Gastrocnemius medialis (tissue), 4 donors: ENCODE measurements around the gene UXT. TPM values are rescaled to one million over a fixed set of nuclear protein-coding genes. Genes with fewer than 3 reads are reported as not detected.

Source experiments
- ATAC-seq, 2 donors: fragments of 150-250 bp; one replicate each; pipeline ENCODE4 v1.9.1; 2016
- DNase-seq, 2 donors: peaks; one replicate each; pipeline ENCODE4 v3.0.0-alpha.2; 2019
- H3K27ac ChIP-seq, 4 donors: fragments of 200-600 bp; sonication (generic); 1 replicate in 1 of 4; 2 replicates in 3 of 4; pipeline ENCODE4 v1.5.1; 2016 to 2018; ENCODE audit warnings: mild to moderate bottlenecking in 2 of 4, moderate library complexity in 1 of 4
- H3K27me3 ChIP-seq, 3 donors: fragments of 200-600 bp; sonication (generic) in 2 of 3; 1 replicate in 1 of 3; 2 replicates in 2 of 3; pipeline versions ENCODE4 v1.5.1 to v1.6.0; 2016 to 2019; ENCODE audit warnings: mild to moderate bottlenecking in 1 of 3, moderate library complexity in 1 of 3
- H3K36me3 ChIP-seq, 2 donors: fragments of 200-600 bp; sonication (generic) in 1 of 2; one replicate each; pipeline ENCODE4 v1.5.1; 2017 to 2018
- H3K4me1 ChIP-seq, 2 donors: fragments of 200-600 bp; sonication (generic) in 1 of 2; one replicate each; pipeline ENCODE4 v1.5.1; 2016 to 2017; ENCODE audit warnings: mild to moderate bottlenecking in 2 of 2
- H3K4me3 ChIP-seq, 4 donors: fragments of 200-600 bp; sonication (generic) in 3 of 4; 1 replicate in 1 of 4; 2 replicates in 3 of 4; pipeline ENCODE4 v1.5.1; 2016 to 2019; ENCODE audit warnings: mild to moderate bottlenecking in 2 of 4
- H3K9me3 ChIP-seq, 3 donors: fragments of 200-600 bp; sonication (generic) in 2 of 3; 1 replicate in 1 of 3; 2 replicates in 2 of 3; pipeline ENCODE4 v1.5.1; 2016 to 2019
- POLR2A ChIP-seq, 2 donors: fragments of 450-650 bp; IDR thresholded peaks; one replicate each; pipeline ENCODE4 v1.6.1; 2017; ENCODE audit warnings: antibody characterized with exemption in 2 of 2, mild to moderate bottlenecking in 2 of 2, moderate library complexity in 2 of 2
- in situ Hi-C, 4 donors: fragments of 200-750 bp; cut with MboI; loops; one replicate each; pipeline versions ENCODE4 v1.15.0 to v1.8.0; 2017; ENCODE audit warnings: low sequenced_read_pairs in 4 of 4
- intact Hi-C: fragments of 100-400 bp; cut with DNase I; formaldehyde crosslinking; loops from one replicate; pipeline ENCODE4 v1.15.1; 2023; ENCODE audit warnings: low total_unique reads
- total RNA-seq, 4 donors: library from RNA; depleted of rRNA; stranded (reverse); fragments of >200 nt; gene quantifications; one replicate each; pipeline versions ENCODE4 v1.1.0 to v1.2.3, GENCODE V29; 2016
- TF ChIP-seq, protein P1 (sequence below), 5 experiments: fragments of 450-650 bp in 3 of 5; fragments of 200-600 bp in 2 of 5; sonication (generic) in 2 of 5; IDR thresholded peaks in 4 of 5; conservative IDR thresholded peaks in 1 of 5; 1 replicate in 4 of 5; 2 replicates in 1 of 5; pipeline ENCODE4 v1.5.1; 2016 to 2019; ENCODE audit warnings: antibody characterized with exemption in 5 of 5, mild to moderate bottlenecking in 3 of 5, moderate library complexity in 3 of 5

Gene UXT
- total RNA-seq, 4 donors from 2014 or later, result 92.3 to 153 (median 109) TPM

DNA sequence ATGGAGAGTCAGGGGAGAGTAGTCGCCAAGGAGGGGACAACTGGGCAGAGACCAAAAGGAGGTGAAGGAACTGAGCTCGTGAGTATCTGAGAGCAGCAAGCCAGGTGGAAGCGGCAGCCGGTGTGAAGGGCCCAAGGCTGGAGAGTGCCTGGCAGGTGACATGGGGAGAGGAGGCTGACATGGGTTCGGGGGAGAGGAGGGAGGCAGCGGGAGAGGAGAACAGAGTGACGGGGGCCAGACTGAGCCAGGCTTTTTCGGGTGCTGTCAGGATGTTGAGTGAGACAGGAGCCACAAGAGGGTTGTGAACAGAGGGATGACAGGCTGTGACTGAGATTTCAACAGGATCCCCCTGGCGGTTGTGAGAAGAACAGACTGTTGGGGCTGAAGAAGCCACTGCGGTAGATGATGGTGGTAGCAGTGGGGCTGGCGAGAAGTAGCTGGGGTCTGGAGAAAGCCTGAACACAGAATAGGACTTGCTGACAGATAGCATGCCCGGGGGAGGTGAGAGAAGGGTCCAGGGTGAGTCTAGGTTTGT is 14.4 kb downstream of the UXT start:
- DNase-seq (no peak), ATAC-seq (peak in 1 of 2 donors; percentile 44)
- Histone ChIP-seq H3K4me1 (peaks cover 5 to 8% of the 10 kb centered on the region in 2 donors), H3K27me3 (no peaks in the 10 kb centered on the region), H3K36me3 (peaks cover 0 to 12% of the 10 kb centered on the region in 2 donors), H3K27ac (no peak overlapping the region), H3K9me3 (no peaks in the 10 kb centered on the region), H3K4me3 (no peak overlapping the region)
- no peak for TF ChIP-seq POLR2A (IDR thresholded peaks at IDR 0.05)
- TF ChIP-seq, protein P1, sequence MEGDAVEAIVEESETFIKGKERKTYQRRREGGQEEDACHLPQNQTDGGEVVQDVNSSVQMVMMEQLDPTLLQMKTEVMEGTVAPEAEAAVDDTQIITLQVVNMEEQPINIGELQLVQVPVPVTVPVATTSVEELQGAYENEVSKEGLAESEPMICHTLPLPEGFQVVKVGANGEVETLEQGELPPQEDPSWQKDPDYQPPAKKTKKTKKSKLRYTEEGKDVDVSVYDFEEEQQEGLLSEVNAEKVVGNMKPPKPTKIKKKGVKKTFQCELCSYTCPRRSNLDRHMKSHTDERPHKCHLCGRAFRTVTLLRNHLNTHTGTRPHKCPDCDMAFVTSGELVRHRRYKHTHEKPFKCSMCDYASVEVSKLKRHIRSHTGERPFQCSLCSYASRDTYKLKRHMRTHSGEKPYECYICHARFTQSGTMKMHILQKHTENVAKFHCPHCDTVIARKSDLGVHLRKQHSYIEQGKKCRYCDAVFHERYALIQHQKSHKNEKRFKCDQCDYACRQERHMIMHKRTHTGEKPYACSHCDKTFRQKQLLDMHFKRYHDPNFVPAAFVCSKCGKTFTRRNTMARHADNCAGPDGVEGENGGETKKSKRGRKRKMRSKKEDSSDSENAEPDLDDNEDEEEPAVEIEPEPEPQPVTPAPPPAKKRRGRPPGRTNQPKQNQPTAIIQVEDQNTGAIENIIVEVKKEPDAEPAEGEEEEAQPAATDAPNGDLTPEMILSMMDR (IDR thresholded peaks at IDR 0.05 in 4 of 5, conservative IDR thresholded peaks at IDR 0.05 in 1 of 5), result peak in 1 of 5 experiments; percentile 28
- in situ Hi-C loops (loop anchor here in 1 of 4 donors (25.0 kb wide), 1 partner anchor 107 kb away; no protein-coding TSS in a partner anchor), intact Hi-C loops (no loop called here)

DNA sequence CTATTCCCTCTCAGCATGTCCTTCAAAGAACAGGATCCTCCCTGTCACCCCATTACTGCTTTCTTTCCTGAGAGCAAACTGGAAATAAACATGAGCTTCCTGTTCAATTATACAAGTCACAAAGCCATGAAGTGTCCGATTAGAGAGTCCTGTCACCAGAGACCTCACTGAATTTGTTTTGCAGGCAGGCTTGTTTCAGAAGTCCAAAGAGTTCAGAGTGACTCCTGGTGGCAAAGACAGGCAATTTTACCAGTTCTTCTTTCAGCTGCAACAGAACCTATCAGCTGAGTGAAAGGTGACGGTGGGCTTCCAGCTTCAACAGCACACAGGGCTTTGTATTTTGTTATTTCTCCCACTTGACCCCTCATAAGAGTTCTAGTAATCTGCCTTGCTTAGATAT is 15.1 kb downstream of the UXT start:
- Histone ChIP-seq H3K36me3 (peaks cover 0 to 19% of the 10 kb centered on the region in 2 donors), H3K9me3 (no peaks in the 10 kb centered on the region), H3K27me3 (no peaks in the 10 kb centered on the region), H3K4me1 (peaks cover under 1 to 3% of the 10 kb centered on the region in 2 donors), H3K27ac (peak overlapping the region in 1 of 4 donors; percentile 31), H3K4me3 (no peak overlapping the region)
- TF ChIP-seq, protein P1 (IDR thresholded peaks at IDR 0.05 in 4 of 5, conservative IDR thresholded peaks at IDR 0.05 in 1 of 5), result no peak
- no peak for TF ChIP-seq POLR2A (IDR thresholded peaks at IDR 0.05)
- intact Hi-C loops, result no loop called here
- DNase-seq (no peak), ATAC-seq (no peak)
- in situ Hi-C loops, result loop anchor here in 1 of 4 donors (25.0 kb wide), 1 partner anchor 107 kb away; no protein-coding TSS in a partner anchor

DNA sequence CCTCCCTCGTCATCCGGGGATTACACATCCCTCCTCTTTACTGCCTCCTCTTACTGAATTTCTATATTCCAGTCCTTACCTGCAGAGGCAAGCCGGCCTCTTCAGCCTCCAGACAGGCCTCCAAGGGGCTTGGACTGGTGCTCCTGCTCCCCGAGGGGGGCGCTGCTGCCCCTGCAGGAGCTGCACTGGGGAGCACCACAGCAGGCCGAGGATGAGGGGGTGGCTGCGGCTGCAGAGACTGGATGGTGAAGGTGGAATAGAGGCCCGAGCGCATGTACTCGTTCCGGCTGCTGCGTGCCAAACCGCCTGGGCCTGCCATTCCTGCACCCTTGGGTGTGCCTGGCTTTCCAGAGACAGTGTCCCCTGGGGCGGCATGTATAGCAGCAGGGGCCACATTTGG is 20.2 kb downstream of the UXT start:
- TF ChIP-seq POLR2A (IDR thresholded peaks at IDR 0.05), result no peak
- TF ChIP-seq, protein P1 (IDR thresholded peaks at IDR 0.05 in 4 of 5, conservative IDR thresholded peaks at IDR 0.05 in 1 of 5), result no peak
- Histone ChIP-seq H3K4me3 (no peak overlapping the region), H3K4me1 (no peaks in the 10 kb centered on the region), H3K27ac (no peak overlapping the region), H3K9me3 (no peaks in the 10 kb centered on the region), H3K36me3 (peaks cover 0 to 39% of the 10 kb centered on the region in 2 donors), H3K27me3 (no peaks in the 10 kb centered on the region)
- DNase-seq (no peak), ATAC-seq (no peak)
- intact Hi-C loops (no loop called here), in situ Hi-C loops (loop anchor here in 1 of 4 donors (25.0 kb wide), 1 partner anchor 102 kb away; no protein-coding TSS in a partner anchor)

DNA sequence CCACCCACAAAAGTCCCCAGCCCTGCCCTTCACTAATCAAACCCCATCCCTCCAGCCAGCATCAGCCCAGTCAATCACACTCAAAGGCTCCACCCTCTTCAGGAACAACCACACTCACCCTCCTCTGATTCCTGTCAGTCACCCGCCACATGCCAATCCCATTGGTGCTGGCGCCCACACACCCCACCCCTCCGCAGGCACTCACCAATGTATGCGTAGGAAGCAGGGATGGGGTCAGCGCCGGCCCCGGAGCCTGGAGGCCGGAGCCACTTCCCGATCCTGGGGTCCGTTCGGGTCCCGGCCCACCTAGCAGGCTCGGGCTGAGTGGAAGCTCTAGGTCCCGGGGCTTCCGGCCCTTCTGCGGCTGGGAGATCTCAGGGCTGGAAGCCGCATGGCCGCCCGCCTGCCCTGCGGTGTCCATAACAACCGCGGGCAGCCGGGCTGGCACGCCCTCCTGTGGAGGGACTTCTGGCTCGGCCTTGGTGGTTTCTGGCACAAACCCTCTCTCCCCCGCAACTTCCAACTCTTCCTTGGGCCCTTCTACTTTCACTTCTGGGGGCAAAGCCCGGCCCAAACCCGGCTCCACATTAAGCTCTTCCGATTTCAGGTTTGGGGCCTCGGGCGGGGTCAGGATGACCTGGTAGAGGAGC is 21.3 kb downstream of the UXT start:
- Histone ChIP-seq H3K4me3 (no peak overlapping the region), H3K9me3 (no peaks in the 10 kb centered on the region), H3K27ac (no peak overlapping the region), H3K27me3 (no peaks in the 10 kb centered on the region), H3K36me3 (peaks cover 0 to 39% of the 10 kb centered on the region in 2 donors), H3K4me1 (no peaks in the 10 kb centered on the region)
- DNase-seq (no peak), ATAC-seq (no peak)
- no peak for TF ChIP-seq POLR2A (IDR thresholded peaks at IDR 0.05)
- TF ChIP-seq, protein P1 (IDR thresholded peaks at IDR 0.05 in 4 of 5, conservative IDR thresholded peaks at IDR 0.05 in 1 of 5), result no peak
- intact Hi-C loops (no loop called here), in situ Hi-C loops (loop anchor here in 1 of 4 donors (25.0 kb wide), 1 partner anchor 100 kb away; no protein-coding TSS in a partner anchor)
